ENCODE data around the gene GMFB. TPM values are rescaled to one million over a fixed set of nuclear protein-coding genes. Genes with fewer than 3 reads are reported as not detected.
"Not testable (repeated sequence)": the region's sequence is repeated elsewhere in the genome, so short reads cannot be mapped to it uniquely, and the experiment has no call there.

The GMFB gene
- total RNA-seq, 4 donors from 2014 or later, result 41.8 to 111 (median 72.6) TPM

- H3K4me3 ChIP-seq, result no peak overlapping the region
- H3K27me3 ChIP-seq, result no peaks in the 10 kb centered on the region
- WGBS, 2 donors, result 83 to 87% methylated on average over 4 of the region's 4 CpGs
- no peak for DNase-seq (ENCODE audit: low spot score in 2 of 2)
- no peak overlapping the region for H3K27ac ChIP-seq
- H3K4me1 ChIP-seq, result peaks cover 0 to 37% (median 9%) of the 10 kb centered on the region in 4 donors
- TF ChIP-seq EP300 (IDR thresholded peaks at IDR 0.05) (no peak), CTCF (IDR thresholded peaks at IDR 0.05) (no peak), POLR2A (IDR thresholded peaks at IDR 0.05) (no peak)
- H3K9me3 ChIP-seq, result no peaks in the 10 kb centered on the region
- H3K36me3 ChIP-seq, result no peaks in the 10 kb centered on the region
These were observed 50.1 kb downstream of the GMFB start for GRCh38 chr14:54438703-54439102.

GRCh38 chr14:54437954-54438353, 50.8 kb downstream of the GMFB start:
- not testable (repeated sequence) for H3K4me3 ChIP-seq

GRCh38 chr14:54435500-54435981, 53.2 kb downstream of the GMFB start:
- Histone ChIP-seq H3K4me1 (peaks cover 0 to 48% (median 9%) of the 10 kb centered on the region in 4 donors), H3K4me3 (no peak overlapping the region)

More at GRCh38 chr14:54437954-54438353, 50.8 kb downstream of the GMFB start:
- H3K4me1 ChIP-seq, result peaks cover 0 to 43% (median 9%) of the 10 kb centered on the region in 4 donors
- not testable (repeated sequence) for H3K27ac ChIP-seq; H3K36me3 ChIP-seq; H3K9me3 ChIP-seq; DNase-seq (ENCODE audit: low spot score in 2 of 2); H3K27me3 ChIP-seq
- WGBS, 2 donors, result 93 to 95% methylated on average over 4 of the region's 4 CpGs

GRCh38 chr14:54428527-54428926, 60.3 kb downstream of the GMFB start:
- Histone ChIP-seq H3K4me3 (no peak overlapping the region), H3K36me3 (peaks cover 0 to 80% (median 0%) of the 10 kb centered on the region in 3 donors), H3K27me3 (no peaks in the 10 kb centered on the region), H3K4me1 (peaks cover 0 to 9% (median 0%) of the 10 kb centered on the region in 4 donors), H3K9me3 (no peaks in the 10 kb centered on the region), H3K27ac (no peak overlapping the region)
- no peak for TF ChIP-seq CTCF (IDR thresholded peaks at IDR 0.05)
- no peak for TF ChIP-seq EP300 (IDR thresholded peaks at IDR 0.05)
- TF ChIP-seq POLR2A (IDR thresholded peaks at IDR 0.05), result no peak
- 83 to 90% methylated on average over 2 of the region's 2 CpGs for WGBS, 2 donors
- DNase-seq (ENCODE audit: low spot score in 2 of 2), result no peak

More at GRCh38 chr14:54435500-54435981, 53.2 kb downstream of the GMFB start:
- H3K27me3 ChIP-seq, result no peaks in the 10 kb centered on the region
- WGBS, 2 donors, result 88 to 89% methylated on average over 4 of the region's 4 CpGs
- H3K36me3 ChIP-seq, result peaks cover 0 to 13% (median 0%) of the 10 kb centered on the region in 3 donors
- H3K9me3 ChIP-seq, result no peaks in the 10 kb centered on the region
- no peak for DNase-seq (ENCODE audit: low spot score in 2 of 2)
- no peak overlapping the region for H3K27ac ChIP-seq
- TF ChIP-seq CTCF (IDR thresholded peaks at IDR 0.05), result no peak
- no peak for TF ChIP-seq EP300 (IDR thresholded peaks at IDR 0.05)
- no peak for TF ChIP-seq POLR2A (IDR thresholded peaks at IDR 0.05)

GRCh38 chr14:54427871-54428270, 60.9 kb downstream of the GMFB start:
- no peaks in the 10 kb centered on the region for H3K9me3 ChIP-seq
- 73 to 79% methylated on average over 3 of the region's 3 CpGs for WGBS, 2 donors
- TF ChIP-seq EP300 (IDR thresholded peaks at IDR 0.05), result no peak
- TF ChIP-seq CTCF (IDR thresholded peaks at IDR 0.05), result no peak
- TF ChIP-seq POLR2A (IDR thresholded peaks at IDR 0.05), result no peak
- H3K4me3 ChIP-seq, result no peak overlapping the region
- H3K27ac ChIP-seq, result no peak overlapping the region
- no peaks in the 10 kb centered on the region for H3K27me3 ChIP-seq
- DNase-seq (ENCODE audit: low spot score in 2 of 2), result no peak
- H3K36me3 ChIP-seq, result peaks cover 0 to 84% (median 0%) of the 10 kb centered on the region in 3 donors
- H3K4me1 ChIP-seq, result peaks cover 0 to 4% (median 0%) of the 10 kb centered on the region in 4 donors
